Measurements from ENCODE around the gene SLC16A3. TPM values are rescaled to one million over a fixed set of nuclear protein-coding genes. Genes with fewer than 3 reads are reported as not detected.

The SLC16A3 gene
- total RNA-seq, 1 donor from 2014 or later, result 18.1 TPM

DNA sequence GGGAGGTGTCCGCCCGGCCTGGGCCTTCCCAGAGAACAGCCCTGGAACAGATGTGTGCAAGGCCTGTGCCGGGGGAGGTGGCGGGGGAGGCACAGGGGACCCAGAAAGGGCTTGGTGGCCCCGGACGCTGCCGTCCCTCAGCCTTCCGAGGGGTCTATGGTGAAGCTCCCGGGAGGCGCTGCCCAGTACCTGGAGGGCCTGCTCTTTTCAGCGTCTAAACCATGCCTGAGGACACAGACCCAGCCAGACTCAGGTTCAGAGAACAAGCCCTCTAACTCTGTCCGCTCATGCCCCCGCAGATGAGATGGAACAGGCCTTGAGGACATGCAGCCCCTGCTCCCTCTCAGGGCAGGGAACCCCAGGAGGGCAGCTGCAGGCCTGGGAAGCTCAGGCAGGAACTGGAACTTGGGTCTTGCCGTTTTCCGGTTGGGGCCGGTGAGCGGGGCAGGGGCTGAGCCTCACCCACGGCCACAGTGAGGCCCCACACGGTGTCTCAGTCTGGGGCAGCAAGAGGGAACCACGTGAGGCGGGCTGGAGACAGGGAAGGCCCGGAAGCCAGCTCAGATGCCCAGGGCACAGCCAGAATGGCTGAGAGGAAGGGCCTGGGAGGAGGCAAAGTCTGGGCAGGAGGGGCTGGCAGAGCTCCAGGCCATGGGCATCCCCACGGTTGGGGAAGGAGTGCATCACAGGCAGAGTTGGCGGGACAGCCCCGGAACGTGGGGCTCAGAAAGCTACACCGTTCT lies 12.5 kb downstream of the SLC16A3 start:
- no peaks in the 10 kb centered on the region for H3K9me3 Mint-ChIP-seq (ENCODE audit: unreplicated experiment)
- H3K27ac Mint-ChIP-seq (ENCODE audit: unreplicated experiment), result peak overlapping the region; percentile 87
- TF ChIP-seq, protein P1, sequence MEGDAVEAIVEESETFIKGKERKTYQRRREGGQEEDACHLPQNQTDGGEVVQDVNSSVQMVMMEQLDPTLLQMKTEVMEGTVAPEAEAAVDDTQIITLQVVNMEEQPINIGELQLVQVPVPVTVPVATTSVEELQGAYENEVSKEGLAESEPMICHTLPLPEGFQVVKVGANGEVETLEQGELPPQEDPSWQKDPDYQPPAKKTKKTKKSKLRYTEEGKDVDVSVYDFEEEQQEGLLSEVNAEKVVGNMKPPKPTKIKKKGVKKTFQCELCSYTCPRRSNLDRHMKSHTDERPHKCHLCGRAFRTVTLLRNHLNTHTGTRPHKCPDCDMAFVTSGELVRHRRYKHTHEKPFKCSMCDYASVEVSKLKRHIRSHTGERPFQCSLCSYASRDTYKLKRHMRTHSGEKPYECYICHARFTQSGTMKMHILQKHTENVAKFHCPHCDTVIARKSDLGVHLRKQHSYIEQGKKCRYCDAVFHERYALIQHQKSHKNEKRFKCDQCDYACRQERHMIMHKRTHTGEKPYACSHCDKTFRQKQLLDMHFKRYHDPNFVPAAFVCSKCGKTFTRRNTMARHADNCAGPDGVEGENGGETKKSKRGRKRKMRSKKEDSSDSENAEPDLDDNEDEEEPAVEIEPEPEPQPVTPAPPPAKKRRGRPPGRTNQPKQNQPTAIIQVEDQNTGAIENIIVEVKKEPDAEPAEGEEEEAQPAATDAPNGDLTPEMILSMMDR (IDR thresholded peaks at IDR 0.05), result no peak
- no peaks in the 10 kb centered on the region for H3K27me3 Mint-ChIP-seq (ENCODE audit: unreplicated experiment)
- H3K4me3 Mint-ChIP-seq (ENCODE audit: unreplicated experiment), result peak overlapping the region; percentile 18
- H3K36me3 Mint-ChIP-seq (ENCODE audit: unreplicated experiment), result peaks cover 20% of the 10 kb centered on the region
- DNase-seq (ENCODE audit: extremely low spot score, unreplicated experiment), result no peak
- peaks cover 61% of the 10 kb centered on the region for H3K4me1 Mint-ChIP-seq (ENCODE audit: unreplicated experiment)

DNA sequence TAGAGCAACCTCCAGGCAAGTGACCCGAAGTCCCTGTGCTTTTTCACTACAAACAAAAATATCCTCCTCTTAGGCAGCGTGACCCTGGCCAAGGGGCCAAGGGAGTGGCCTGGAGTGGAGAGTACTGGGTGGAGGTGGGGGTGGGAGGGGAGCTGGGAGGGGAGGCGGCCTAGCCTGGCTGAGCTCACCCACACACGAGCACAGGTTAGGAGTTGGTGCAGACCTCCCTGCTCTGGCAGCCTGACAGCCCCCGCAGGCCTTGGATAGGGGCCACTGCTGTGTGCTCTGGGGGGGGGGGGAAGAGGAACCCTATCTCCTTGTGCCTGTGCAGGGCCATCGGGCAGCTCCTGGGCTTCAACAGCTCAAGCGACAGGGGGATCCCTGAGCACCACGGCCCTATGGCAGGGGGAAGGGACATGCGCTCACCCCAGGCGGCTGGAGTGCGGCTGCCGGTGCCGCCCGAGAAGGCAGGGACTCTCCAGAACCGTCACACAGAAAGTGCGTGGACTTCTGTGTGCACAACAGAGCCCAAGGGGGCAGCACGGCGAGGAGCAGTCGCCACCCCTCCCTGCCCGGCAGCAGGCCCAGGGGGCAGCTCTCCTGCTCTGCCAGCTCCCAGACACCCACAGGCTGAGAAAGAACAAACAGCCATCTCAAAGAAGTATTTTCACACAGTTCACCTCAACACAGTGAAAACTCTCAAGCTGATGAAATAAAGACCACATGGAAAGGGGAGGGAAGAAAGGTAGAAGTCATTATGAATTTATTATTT lies 13.3 kb downstream of the SLC16A3 start:
- Mint-ChIP-seq H3K9me3 (ENCODE audit: unreplicated experiment) (no peaks in the 10 kb centered on the region), H3K36me3 (ENCODE audit: unreplicated experiment) (peaks cover 24% of the 10 kb centered on the region), H3K4me1 (ENCODE audit: unreplicated experiment) (peaks cover 65% of the 10 kb centered on the region), H3K27me3 (ENCODE audit: unreplicated experiment) (no peaks in the 10 kb centered on the region), H3K27ac (ENCODE audit: unreplicated experiment) (peak overlapping the region; percentile 87), H3K4me3 (ENCODE audit: unreplicated experiment) (no peak overlapping the region)
- TF ChIP-seq, protein P1 (IDR thresholded peaks at IDR 0.05), result no peak
- no peak for DNase-seq (ENCODE audit: extremely low spot score, unreplicated experiment)

DNA sequence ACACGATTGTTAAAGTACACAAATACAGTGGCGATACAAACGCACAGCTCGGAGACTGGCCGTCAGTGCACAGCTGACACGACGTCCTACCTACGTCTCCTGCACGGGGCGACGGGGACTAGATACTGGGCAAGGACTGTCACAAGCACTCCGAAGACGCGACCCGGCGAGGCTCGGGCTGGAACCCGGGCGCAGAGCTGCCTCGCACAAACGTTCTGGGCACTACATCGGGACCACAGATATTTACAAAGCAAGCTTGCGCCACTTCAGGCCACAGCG lies 13.8 kb downstream of the SLC16A3 start:
- no peak for DNase-seq (ENCODE audit: extremely low spot score, unreplicated experiment)
- H3K27me3 Mint-ChIP-seq (ENCODE audit: unreplicated experiment), result no peaks in the 10 kb centered on the region
- H3K36me3 Mint-ChIP-seq (ENCODE audit: unreplicated experiment), result peaks cover 29% of the 10 kb centered on the region
- H3K4me1 Mint-ChIP-seq (ENCODE audit: unreplicated experiment), result peaks cover 68% of the 10 kb centered on the region
- H3K4me3 Mint-ChIP-seq (ENCODE audit: unreplicated experiment), result no peak overlapping the region
- no peaks in the 10 kb centered on the region for H3K9me3 Mint-ChIP-seq (ENCODE audit: unreplicated experiment)
- TF ChIP-seq, protein P1 (IDR thresholded peaks at IDR 0.05), result no peak
- H3K27ac Mint-ChIP-seq (ENCODE audit: unreplicated experiment), result peak overlapping the region; percentile 67

DNA sequence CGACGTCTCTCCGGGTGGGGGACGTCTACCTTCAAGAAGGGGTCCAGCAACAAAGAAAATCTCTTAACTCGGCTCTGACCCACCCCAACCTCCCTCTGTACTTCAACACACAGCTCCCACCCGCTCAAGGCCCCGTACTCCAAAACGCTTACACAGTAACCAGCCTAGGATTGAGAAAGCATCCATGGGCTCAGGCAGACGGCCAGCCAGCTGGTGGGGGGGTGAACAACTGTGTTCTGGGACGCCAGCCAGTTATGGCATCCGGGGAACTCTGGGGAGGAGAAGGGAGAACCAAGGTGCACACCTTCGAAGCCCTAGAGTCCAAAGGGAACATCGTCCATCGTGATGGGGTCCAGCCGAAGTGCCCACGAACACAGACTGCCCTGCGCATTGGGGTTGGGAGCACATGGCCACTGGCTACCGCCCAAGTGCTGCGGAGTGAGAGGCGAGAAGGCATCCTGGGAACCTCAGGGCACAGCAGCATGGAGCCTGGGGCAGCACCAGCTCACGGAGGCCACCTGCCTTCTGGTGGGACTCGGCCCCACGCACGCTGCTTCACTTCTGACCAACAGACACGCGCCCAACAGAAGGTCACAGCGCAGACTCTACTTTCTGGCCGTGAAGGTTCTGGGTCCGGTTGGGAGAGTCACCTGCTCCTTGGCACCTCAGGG lies 14.3 kb downstream of the SLC16A3 start:
- H3K9me3 Mint-ChIP-seq (ENCODE audit: unreplicated experiment), result no peaks in the 10 kb centered on the region
- H3K27me3 Mint-ChIP-seq (ENCODE audit: unreplicated experiment), result no peaks in the 10 kb centered on the region
- no peak overlapping the region for H3K4me3 Mint-ChIP-seq (ENCODE audit: unreplicated experiment)
- TF ChIP-seq, protein P1 (IDR thresholded peaks at IDR 0.05), result no peak
- no peak for DNase-seq (ENCODE audit: extremely low spot score, unreplicated experiment)
- peak overlapping the region; percentile 67 for H3K27ac Mint-ChIP-seq (ENCODE audit: unreplicated experiment)
- H3K36me3 Mint-ChIP-seq (ENCODE audit: unreplicated experiment), result peaks cover 33% of the 10 kb centered on the region
- H3K4me1 Mint-ChIP-seq (ENCODE audit: unreplicated experiment), result peaks cover 68% of the 10 kb centered on the region

Data from osteocyte (in vitro differentiated cells).